GM18873 (cell line): Measurements from ENCODE around the gene SOX30.

Experiments used
- ATAC-seq: cut with Tn5 transposase; IDR thresholded peaks from one replicate; pipeline ENCODE4 v1.9.1; 2021; ENCODE audit warnings: mild to moderate bottlenecking, moderate library complexity, moderate number of reproducible peaks; ENCODE audit not compliant: unreplicated experiment, low FRiP score

SOX30 gene

GRCh38 chr5:157582731-157583620, 69.3 kb downstream of the SOX30 start:
- no peak for ATAC-seq

GRCh38 chr5:157581901-157582300, 70.3 kb downstream of the SOX30 start:
- no peak for ATAC-seq

- ATAC-seq = no peak
Observed at GRCh38 chr5:157578079-157578780, 74.0 kb downstream of the SOX30 start.

DNA sequence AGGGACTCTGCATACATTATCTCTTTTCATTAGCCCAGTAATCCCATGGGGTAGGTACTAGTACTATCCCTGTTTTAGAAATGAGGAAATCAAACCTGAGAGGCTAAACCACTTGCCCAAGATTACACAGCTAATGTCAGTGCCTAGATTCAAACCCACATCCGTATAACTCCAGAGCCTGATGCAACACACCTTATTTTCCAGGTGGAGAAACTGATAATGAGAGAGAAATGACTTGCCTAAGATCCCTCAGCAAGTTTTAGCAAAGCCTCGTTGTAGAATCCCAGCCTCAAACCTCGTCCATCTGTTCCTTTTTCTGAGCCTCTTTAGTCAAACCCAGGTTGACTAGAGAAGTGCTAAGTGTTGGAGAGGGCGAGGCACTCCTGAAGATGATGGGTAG, 75.6 kb downstream of the SOX30 start:
- ATAC-seq = no peak
